GM18868 (cell line): ENCODE data around the gene MCM8.

Experiments
- ATAC-seq: cut with Tn5 transposase; IDR thresholded peaks from one replicate; pipeline ENCODE4 v1.9.1; 2021; ENCODE audit warnings: mild to moderate bottlenecking, moderate library complexity; ENCODE audit not compliant: unreplicated experiment

Gene MCM8

GRCh38 chr20:5950271-5951031 is at the start of gene MCM8, which contains the start of gene TRMT6:
MCM8 (plus strand) TSS chr20:5950652; CDS start chr20:5952016, 1,364 bp downstream.
TRMT6 (minus strand) TSS chr20:5950533; CDS start chr20:5950405, 128 bp downstream.
- ATAC-seq: peak; percentile 99

GRCh38 chr20:5900908-5901307 is 49.5 kb upstream of the MCM8 start:
- no peak for ATAC-seq

GRCh38 chr20:5908981-5909380 is 41.5 kb upstream of the MCM8 start:
- no peak for ATAC-seq

GRCh38 chr20:5910186-5910585 is 40.3 kb upstream of the MCM8 start:
- ATAC-seq: no peak

- ATAC-seq: no peak
Measured at GRCh38 chr20:5913166-5913565, 37.3 kb upstream of the MCM8 start.

- no peak for ATAC-seq
Measured at GRCh38 chr20:5914859-5915258, 35.6 kb upstream of the MCM8 start.

- peak; percentile 70 for ATAC-seq
Measured at GRCh38 chr20:5918856-5919625, 31.4 kb upstream of the MCM8 start.

GRCh38 chr20:5919626-5920544 is 30.6 kb upstream of the MCM8 start:
- ATAC-seq: no peak

GRCh38 chr20:5920581-5920980 is 29.9 kb upstream of the MCM8 start:
- no peak for ATAC-seq

- no peak for ATAC-seq
Measured at GRCh38 chr20:5923493-5923892, 27.0 kb upstream of the MCM8 start.

GRCh38 chr20:5925551-5925950 is 24.9 kb upstream of the MCM8 start:
- no peak for ATAC-seq

GRCh38 chr20:5927749-5928462 is 22.5 kb upstream of the MCM8 start:
- no peak for ATAC-seq

- ATAC-seq: no peak
Measured at GRCh38 chr20:5928836-5929715, 21.4 kb upstream of the MCM8 start.

- no peak for ATAC-seq
Measured at GRCh38 chr20:5931411-5931810, 19.0 kb upstream of the MCM8 start.

GRCh38 chr20:5932796-5933195 is 17.7 kb upstream of the MCM8 start:
- no peak for ATAC-seq

GRCh38 chr20:5933802-5934436 is 16.5 kb upstream of the MCM8 start:
- ATAC-seq: peak; percentile 73

- ATAC-seq: no peak
Measured at GRCh38 chr20:5935384-5935783, 15.1 kb upstream of the MCM8 start.

- no peak for ATAC-seq
Measured at GRCh38 chr20:5936238-5936637, 14.2 kb upstream of the MCM8 start.

GRCh38 chr20:5938456-5939029 is 11.9 kb upstream of the MCM8 start:
- no peak for ATAC-seq
